ENCODE measurements around the gene SLC13A4.
"Not testable (repeated sequence)": the region's sequence is repeated elsewhere in the genome, so short reads cannot be mapped to it uniquely, and the experiment has no call there.

The SLC13A4 gene

DNA sequence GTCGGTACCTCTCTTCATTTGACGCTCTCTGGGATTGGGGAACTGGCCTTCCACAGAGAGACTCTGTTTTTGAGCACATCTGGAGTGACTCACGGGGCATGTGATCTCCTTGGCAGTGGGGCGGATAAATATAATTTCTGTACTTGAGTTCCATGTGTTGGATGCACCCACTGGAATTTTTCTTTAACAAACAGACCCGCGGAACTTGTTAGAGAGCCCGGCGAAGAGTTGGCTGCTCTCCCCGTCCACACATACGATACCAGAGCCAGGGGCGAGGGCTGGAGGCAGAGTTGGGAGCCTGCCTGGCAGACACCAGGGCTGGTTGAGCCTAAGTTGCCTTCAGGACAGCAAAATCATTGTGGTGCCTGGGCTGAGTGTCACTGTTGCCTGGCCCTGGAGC lies 20.8 kb upstream of the SLC13A4 start, which contains the start of gene FAM180A:
TSS of gene FAM180A (minus strand) at position 44 of the 400 bp plus-strand sequence. CDS start 233 bp downstream, outside the sequence.
- DNase-seq (ENCODE audit: low read depth in 3 of 3) = no peak

DNA sequence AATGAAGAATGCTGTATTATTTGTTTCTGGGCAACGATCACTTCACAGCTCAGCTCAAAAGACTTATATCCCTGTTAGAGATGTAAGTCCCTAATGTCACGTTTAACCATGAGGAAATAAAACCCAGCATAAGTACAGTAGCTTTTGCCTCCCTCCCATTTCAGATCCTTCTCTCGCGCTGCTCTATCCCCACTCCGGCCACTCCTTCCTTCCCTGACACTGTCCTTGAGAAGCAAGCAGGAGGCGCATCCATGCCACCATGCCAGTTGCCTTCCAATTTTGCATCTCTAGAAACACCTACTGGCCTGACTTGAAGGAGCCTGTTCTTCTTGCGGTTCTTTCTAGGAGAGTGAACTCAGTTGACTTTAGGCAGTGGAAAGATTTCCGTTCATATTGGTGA lies 19.4 kb upstream of the SLC13A4 start:
- DNase-seq (ENCODE audit: low read depth in 3 of 3) = no peak

DNA sequence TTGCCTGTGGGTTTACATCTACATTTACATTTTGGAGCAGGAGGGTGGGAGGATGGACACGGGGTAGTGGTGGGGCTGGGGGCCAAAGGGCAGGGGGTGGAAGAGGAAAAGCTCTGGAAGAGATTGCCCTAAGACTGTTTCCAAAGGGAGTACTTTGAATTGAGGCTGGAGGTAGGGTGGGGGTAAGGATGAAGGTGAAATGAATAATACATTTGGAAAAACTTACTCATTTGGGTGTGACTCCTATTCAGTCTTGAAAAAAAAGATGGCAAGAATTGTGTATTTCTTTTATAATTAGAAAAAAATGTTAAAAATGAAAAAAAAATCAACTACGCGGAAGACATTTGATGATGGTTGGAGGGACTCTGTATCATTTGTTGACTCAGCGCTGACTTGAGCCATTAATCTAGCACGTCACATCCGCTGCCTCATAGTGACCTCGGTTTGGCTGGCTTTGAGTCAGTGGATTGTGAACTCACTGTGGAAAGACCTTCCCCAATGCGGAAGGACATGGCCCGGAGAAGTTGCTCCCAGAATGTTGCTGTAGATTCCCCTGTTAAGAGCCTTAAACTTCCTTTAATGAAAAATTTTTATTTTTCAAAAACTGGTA lies 17.8 kb upstream of the SLC13A4 start:
- DNase-seq (ENCODE audit: low read depth in 3 of 3) = no peak

DNA sequence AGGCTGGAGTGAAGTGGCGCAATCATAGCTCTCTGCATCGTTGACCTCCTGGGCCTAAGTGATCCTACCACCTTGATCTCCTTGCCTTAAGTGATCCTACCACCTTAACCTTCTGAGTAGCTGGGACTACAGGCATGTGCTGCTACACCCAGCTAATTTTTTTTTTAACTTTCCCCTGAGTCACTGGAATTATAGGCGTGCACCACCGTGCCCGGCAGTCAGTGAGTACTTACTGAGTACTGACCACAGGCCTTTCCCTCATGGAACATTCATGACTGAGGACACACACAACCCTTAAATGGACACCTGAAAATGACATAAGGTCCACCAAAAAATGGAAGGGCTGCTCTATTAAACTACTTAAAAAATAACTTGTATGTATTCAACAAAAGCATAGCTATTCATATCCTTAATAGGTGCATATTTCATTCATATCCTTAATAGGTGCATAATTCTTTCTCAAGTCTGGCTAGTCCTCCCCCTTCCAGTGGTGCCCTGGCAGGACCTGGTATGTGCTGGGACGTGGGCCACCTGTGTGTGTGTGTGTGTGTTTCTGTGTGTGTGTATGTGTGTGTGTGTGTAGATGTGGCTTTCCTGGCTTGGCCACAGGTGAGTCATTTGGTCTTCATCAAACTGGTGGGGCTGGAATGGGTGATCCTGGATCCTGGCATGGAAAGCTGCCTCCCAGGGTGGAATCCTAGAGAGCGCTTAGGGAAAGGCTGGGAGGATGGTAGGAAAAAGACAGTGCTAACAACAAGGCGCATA lies 17.1 kb upstream of the SLC13A4 start:
- DNase-seq (ENCODE audit: low read depth in 3 of 3) = no peak

DNA sequence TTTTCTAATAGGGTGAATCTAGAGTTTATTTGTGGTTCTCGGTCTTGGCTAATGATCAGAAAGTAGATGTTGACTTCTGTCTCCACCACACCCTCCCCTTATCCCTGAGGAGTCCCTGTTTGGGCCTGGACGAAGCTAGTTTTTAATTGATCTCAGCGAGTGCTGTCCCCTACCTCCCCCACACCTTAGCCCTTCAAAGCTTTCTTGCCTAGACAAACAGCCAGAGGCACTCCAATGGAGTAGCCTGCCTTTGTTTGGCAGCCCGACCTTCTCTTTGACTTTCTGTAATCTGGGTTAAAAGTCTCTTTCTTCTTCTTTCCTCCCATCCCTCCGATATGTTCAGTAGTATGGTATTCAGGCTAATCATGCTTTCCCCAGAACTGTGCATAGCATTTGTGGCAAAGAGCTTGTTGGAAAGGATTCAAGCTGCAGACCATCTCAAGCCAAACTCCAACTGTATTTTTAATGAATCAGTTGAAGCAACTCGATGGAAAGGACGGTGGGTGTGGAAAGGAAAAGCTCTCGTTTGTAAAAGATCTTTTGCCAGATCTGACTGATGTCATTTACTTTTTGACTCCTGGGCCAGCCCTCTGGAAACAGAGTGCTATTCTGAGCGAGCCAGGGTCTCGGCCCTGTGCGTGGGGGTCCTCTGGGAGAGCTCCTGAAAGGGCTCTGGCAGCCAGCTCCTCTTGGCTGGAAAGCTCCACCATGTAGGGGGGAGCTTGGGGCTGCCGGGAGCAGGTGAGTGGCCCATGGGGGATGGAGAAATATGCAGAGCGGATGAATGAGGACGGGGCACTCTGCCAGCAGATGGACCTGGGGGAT lies 16.1 kb upstream of the SLC13A4 start:
- DNase-seq (ENCODE audit: low read depth in 3 of 3) = no peak

DNA sequence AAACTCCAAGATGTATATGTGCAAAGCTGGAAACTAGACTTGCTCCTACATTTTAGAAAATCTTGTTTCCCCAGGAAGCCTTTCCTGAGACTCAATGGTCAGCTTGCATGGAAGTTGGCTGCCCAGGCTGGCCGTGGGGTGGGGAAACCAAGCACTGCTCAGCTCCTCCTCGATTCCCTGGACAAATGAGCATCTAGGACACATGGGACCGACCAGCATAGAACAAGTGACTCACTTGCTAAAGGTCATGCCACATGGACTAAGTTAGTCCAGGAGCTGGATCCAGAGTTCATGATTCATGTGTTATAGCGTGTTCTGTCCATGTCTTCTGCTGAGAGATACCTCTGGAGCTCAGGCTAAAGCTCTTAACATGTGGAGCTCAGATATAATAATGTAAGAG lies 14.4 kb upstream of the SLC13A4 start:
- DNase-seq (ENCODE audit: low read depth in 3 of 3) = no peak

DNA sequence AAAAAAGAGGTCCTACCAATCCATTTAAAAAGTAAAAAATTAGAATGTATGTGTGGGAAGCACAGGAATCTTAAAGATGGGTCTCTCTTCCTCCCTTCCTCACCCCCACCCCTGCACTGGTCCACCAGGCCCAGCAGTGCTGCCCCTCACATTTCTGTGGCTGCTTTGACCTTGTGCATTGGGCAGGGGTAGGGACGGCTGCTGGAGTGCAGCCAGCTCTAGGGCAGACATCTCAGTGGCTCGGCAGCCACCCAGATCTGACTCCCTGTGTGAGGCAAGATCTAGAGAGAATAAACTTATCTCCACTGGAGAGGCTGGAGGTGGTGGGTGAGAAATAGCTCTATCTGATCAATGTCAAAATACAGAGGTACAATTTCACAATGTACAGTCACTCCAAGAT lies 13.9 kb upstream of the SLC13A4 start:
- no peak for DNase-seq (ENCODE audit: low read depth in 3 of 3)

DNA sequence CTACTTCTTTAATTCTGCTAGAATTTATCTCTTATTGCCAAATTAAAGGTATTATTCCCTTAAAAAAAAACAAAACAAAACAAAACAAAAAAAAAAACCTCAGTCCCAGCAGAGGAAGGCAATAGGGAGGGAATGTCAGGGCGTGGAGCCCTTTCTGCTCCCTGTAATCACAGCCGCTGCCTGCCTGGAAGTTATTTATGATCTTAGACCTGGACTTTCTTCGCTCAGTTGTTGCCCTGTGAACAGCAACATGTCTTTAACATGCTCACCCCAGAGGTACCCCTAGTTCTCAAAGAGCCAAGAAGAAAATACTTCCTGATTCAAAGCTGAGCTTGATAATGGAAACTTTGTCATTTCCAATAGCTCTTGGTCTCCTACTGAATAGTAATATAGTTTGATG lies 12.9 kb upstream of the SLC13A4 start:
- DNase-seq (ENCODE audit: low read depth in 3 of 3) = no peak

DNA sequence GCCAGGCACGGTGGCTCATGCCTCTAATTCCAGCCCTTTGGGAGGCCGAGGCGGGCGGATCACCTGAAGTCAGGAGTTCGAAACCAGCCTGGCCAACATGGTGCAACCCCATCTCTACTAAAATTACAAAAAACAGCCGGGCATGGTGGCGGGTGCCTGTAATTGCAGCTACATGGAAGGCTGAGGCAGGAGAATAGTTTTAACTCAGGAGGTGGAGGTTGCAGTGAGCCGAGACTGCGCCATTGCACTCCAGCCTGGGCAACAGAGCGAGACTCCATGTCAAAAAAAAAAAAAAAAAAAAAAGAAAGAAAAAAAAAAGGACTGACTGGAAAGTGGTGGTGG lies 9.3 kb upstream of the SLC13A4 start:
- not testable (repeated sequence) for DNase-seq (ENCODE audit: low read depth in 3 of 3)

DNA sequence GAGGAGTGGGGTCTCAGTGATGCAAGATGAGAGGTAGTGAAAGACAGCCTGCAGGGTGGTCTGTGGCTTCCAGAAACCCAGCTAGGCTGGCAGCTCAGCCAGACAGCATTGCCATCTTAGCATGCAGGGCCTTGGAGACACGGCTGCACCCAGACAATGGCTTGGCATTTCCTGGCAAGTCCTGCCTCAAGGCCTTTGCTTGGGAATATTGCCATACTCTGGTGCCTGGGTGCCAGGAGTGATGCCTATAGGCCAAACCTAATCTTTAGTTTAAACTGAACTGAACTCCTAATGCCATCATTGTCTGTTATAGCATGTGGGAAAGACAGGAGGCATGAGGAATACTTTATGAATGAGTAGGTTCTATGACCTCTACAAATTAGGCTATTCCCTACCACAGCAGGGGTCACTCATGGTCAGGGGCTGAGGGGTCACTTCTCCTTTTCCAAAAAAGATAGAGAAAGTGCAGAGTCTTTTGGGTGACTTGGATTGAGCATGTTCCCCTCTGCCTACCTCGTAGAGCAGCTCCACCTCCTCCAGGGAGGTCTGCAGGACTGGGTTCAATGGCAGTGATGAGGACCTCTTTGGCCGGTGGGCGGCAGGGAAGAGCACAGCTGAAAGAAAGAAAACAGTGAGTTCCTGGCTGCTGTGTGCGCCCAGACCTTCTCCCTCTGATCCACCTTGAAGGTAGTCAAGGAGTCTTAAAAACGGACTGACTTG lies 8.8 kb upstream of the SLC13A4 start:
- DNase-seq (ENCODE audit: low read depth in 3 of 3) = no peak

DNA sequence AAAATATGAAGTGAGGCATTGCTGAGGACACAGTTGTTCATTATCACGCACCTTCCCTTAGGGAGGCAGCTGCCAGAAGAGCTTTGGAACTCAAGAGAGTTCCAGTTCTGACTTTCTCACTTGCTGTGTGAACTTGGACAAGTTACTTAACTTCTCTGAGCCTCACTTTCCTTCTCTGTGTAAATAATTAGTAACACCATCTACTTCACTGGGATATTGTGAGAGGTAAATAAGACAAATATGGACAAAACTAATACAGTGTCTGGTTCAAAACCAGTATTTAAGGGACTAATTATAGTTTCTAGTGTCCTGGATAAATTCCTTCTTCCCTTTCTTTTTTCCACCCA lies 6.3 kb upstream of the SLC13A4 start:
- DNase-seq (ENCODE audit: low read depth in 3 of 3) = no peak

DNA sequence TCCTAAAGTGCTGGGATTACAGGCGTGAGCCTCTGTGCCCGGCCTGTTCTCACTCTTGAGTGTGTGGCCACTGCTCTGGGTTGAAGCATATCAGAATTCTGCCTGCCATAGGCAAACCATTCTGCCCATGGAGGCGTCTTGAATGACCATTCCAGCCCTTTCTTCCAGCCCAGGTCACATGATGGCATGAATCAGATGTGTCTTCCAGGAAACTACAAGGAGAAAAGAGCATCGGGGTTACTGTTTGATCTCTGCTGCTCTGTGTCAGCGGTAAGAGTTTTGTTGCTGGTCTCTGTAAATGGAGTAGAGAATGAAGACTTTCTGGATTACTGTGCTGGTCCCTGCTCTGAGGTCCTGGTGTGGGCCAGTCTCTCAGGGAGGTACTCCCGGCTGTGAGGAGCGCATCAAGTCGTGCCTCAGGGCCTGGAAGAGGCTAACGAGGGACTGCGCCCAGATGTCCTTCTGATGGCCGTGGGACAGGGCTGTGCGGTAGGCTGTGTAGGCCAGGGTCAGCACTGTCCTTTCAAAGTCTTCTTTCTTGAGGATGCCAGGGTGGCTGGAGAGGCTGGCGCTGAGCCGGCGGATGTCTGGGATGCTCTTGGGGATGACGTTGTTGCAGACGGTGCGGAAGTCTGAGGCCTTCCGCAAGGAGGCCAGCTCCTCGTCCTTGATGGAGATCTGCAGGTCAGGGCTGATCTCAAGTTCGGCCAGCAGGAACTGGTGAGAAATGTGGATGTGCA lies 5.8 kb upstream of the SLC13A4 start:
- no peak for DNase-seq (ENCODE audit: low read depth in 3 of 3)

DNA sequence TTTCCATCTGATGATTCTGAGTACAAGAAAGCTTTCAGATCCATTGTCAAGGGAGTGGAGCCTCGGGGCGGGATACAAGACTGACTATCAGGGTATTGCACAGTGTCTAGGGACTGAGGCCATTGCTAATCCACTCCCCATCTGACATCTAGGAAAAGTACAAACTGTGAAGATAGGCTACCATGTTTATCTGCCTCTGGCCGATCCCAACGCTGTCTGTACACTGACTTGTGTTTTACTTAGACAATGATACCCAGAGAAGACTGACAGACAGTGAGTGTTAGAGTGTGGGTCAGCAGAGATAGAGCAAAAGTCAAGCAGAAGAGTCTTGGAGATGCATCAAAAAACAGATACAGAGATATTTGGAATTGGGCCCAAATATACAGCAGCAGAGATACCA lies 3.1 kb upstream of the SLC13A4 start:
- no peak for DNase-seq (ENCODE audit: low read depth in 3 of 3)

DNA sequence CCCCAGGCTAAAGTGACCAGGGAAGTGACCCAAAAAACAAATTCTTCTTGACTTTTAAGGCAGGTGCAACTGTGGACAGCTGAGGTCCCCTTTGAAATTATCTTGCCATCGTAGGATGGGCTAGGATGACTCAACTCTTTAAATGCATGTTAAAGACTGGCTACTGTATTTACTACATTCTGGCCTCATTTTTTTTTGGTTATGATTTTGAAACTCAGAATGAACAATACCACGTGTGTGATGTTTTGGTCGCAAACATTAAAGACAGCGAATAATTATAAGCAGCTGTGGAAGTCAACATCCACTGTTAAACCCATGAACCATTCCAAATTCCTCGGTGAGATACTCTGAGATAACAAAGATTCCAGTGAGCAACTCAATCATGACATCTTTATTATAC lies 1.2 kb upstream of the SLC13A4 start:
- DNase-seq (ENCODE audit: low read depth in 3 of 3) = no peak

DNA sequence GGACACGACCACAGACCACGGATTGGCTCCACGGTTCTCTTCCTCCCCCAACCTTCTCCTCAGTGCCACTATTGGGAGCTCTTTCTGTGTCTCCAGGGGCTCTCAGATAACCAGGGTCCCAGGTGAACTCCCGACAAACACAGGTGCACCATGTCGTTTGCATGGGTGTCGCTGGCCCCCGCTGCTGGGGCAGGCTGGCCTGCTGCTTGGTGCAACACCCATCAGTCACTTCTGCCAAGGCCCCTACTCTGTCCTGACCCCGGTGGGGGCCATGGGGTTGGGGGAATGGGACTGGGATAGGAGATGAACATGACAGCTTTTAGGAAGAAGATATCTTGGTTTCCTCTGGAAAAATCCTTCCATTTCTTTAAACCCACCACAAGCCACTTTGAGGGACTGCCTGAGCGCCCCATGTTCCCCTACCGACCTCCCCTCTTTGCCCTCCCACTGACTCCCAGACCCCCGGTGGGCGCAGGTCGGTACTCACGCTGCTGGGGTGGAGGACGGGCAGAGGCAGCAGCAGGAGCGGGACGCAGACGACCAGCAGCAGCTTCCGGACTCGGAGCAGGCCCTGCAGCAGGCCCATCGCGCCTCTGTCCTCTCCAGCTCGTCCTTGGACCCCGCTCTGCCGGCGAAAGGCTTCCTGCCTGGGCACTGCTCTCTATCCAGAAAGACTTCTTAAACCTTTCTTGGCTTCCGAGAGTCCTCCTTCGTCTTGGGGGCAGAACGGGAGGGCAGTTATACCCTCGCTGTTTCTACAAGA lies 894 bp downstream of the SLC13A4 start:
- no peak for DNase-seq (ENCODE audit: low read depth in 3 of 3)

DNA sequence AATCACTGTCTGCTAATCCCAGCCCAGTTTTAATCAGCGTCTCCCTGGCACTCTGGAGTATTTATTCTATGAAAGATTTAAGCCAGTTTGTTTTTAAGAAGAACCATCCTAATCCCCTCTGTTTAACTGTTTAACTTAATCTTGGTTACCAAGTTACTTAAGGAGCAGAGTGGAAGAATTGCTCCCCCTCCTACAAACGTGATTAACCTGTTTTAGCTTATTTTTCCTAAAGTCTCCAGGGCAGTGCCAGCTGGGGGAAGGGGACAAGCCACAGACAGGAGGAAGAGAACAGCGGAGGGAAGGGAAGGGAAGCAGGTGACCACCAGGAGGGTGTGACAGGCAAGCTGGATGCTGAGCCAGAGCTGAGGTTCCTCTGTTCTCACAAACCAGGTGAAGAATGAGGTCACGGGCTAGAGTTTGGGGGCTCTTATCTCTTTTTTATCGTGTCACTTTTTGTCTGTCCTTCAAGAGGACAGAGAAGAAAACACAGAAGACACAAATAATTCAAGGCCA lies 1.7 kb downstream of the SLC13A4 start:
- no peak for DNase-seq (ENCODE audit: low read depth in 3 of 3)

DNA sequence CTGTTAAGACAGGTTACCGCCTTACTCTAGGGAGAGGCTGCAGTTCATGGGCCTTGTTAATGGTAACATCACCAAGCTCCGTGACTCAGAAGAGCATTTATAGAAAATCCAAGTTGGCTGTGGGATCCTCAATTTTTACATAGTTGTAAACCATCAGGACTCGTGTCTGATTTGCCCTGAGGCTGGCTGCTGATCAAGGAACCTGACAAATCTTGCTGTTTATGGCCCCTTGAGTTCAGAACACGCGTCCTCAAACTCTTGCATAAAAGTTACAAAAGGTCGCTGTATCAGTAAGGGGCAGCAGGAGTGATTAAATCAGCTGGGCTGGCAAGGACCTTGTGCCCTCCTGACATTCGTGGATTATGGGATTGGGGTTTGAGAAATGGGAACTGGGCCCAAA lies 4.6 kb downstream of the SLC13A4 start:
- DNase-seq (ENCODE audit: low read depth in 3 of 3) = no peak

DNA sequence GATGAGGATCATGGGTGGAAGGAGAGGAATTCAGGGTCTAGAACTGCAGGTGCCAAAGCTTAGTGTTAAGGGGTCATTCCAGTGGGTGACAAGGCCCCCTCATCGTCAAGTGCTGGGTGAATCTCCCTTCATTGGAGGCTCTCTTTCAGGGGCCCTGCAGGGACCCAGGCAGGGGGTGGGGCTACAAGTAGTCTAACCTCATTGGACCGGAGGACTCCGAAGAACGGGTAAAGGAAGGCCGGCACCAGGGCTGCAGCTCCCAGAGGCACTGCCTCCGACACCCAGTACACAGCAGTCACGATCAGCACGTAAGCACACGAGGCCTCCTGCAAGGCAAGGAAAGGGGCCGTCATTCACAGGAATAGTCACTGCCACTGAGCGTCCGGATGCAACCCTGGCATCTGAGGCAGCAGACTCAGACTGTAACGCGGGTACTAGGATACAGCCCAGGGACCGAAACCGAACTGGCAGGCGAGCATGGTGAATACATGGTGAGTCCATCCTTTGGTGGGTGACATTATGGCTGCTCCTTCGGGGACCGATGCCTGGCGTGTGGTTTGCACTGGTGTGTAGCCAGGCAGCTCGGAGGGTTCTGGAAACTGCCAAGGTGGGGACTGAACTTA lies 6.7 kb downstream of the SLC13A4 start:
- DNase-seq (ENCODE audit: low read depth in 3 of 3) = no peak

DNA sequence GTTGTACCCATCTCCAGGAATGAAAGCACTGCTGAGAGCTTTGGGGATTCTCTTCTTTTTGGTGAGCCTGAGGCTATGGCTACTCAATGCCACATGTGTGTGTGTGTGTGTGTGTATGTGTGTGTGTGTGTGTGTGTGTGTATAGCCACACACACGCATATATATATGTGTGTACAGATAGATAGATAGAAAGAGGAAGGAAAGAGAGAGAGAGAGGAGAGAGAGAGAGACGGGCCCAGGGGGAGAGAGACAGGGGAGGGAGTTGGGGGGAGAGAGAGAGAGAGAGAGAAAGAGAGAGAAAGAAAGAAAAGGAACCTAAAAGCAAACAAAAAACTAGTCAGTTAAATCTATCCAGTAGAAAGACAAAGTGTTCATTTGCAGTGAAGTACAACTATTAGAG lies 8.3 kb downstream of the SLC13A4 start:
- DNase-seq (ENCODE audit: low read depth in 3 of 3) = no peak

DNA sequence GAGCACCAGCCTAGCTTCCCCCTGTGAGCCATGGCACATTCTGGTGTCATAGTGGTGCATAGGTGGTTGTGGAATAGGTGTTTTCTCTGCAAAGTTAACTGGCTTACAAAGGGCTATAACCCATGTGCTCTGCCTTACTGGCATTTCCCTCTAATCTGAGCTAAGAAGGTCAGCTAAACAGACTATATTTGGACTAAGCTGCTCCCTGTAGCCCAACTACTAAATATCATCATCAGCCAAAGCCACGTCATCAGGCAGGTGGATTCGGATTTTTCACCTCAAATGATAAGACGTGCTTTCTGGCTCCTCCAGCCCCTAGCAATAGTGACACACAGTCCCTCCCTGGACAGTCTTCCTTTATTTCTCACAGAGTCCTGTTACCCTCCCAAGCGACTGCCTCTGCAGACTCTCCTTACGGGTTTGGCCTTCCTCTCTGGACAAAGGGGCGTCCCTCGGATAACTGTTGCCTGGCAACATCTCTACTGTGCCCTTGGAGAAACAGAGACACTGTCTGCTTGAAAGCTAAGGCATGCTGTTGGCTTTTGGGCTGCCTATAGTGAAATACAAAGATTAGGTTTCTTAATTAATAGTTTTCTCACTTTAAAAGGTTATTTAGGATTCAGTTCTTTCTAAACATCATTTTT lies 9.1 kb downstream of the SLC13A4 start:
- DNase-seq (ENCODE audit: low read depth in 3 of 3) = no peak

Data from stimulated activated CD4-positive, alpha-beta T cell treated with anti-CD3 and anti-CD28 coated beads, TNF-alpha, amount 100 ng/mL, for 24 hours (primary cell).